Endothelial cell of umbilical vein (primary cell): ENCODE data around the gene SLC38A9. TPM values are rescaled to one million over a fixed set of nuclear protein-coding genes. Genes with fewer than 3 reads are reported as not detected.

Source experiments
- BruUV-seq: library from RNA; stranded (reverse); fragments of 400-500 nt; replicated peaks from 2 replicates; lab custom pipeline; 2021; lab: Mats Ljungman, UMichigan
- CTCF ChIA-PET: fragments of 300-600, 350-600 bp; sonication (Branson Sonifier 250); formaldehyde crosslinking; loops from one replicate; lab custom pipeline; 2021; ENCODE audit warnings: antibody characterized with exemption, inconsistent platforms; lab: Charles Lee
- POLR2A ChIA-PET: fragments of 300-600, 350-600 bp; sonication (Branson Sonifier 250); formaldehyde crosslinking; loops from one replicate; lab custom pipeline; 2021; ENCODE audit warnings: antibody characterized with exemption, inconsistent platforms; lab: Charles Lee
- DNase-seq: peaks from one replicate; pipeline ENCODE4 v3.0.0-alpha.2; 2011; ENCODE audit warnings: low read depth, low spot score
- FAIRE-seq: peaks from 2 replicates; lab custom pipeline; 2011; peaks lifted over from hg19 to GRCh38; lab: Jason Lieb, UNC
- H2AFZ ChIP-seq: 2 replicates; pipeline ENCODE4 v1.6.0; 2012; ENCODE audit warnings: low read depth, low read length, control low read depth, inconsistent platforms
- H3K27ac ChIP-seq: 2 replicates; pipeline ENCODE4 v1.5.1; 2011; ENCODE audit warnings: low read depth, mild to moderate bottlenecking, control low read depth, low read length, moderate library complexity; ENCODE audit not compliant: insufficient read depth
- H3K27me3 ChIP-seq, 2 experiments: 2 replicates each; pipeline versions ENCODE4 v1.6.0 to v1.6.1; 2011; ENCODE audit warnings: low read length in 2 of 2, mixed read lengths in 1 of 2; ENCODE audit not compliant: control insufficient read depth in 2 of 2, insufficient read depth in 2 of 2
- H3K36me3 ChIP-seq, 2 experiments: 2 replicates in 1 of 2; 3 replicates in 1 of 2; pipeline ENCODE4 v1.5.1; 2011; ENCODE audit warnings: low read length in 2 of 2, mild to moderate bottlenecking in 1 of 2, moderate library complexity in 1 of 2; ENCODE audit not compliant: control insufficient read depth in 2 of 2, insufficient read depth in 2 of 2; ENCODE audit errors: extremely low read depth in 1 of 2
- H3K4me1 ChIP-seq: 3 replicates; pipeline ENCODE4 v1.5.1; 2011; ENCODE audit warnings: mild to moderate bottlenecking, low read length; ENCODE audit not compliant: control insufficient read depth, insufficient read depth; ENCODE audit errors: extremely low read depth
- H3K4me2 ChIP-seq: 2 replicates; pipeline ENCODE4 v1.6.1; 2011; ENCODE audit warnings: low read length, control low read depth, mixed read lengths; ENCODE audit not compliant: insufficient read depth
- H3K4me3 ChIP-seq, 3 experiments: fragments of 200-600 bp in 1 of 3; sonication (generic), shearing (Covaris generic) in 1 of 3; replicated peaks in 1 of 3; 2 replicates each; pipeline ENCODE4 v1.5.1; 2011 to 2016; ENCODE audit warnings: control low read depth in 3 of 3, low read length in 3 of 3, mild to moderate bottlenecking in 2 of 3, inconsistent platforms in 1 of 3, low read depth in 1 of 3, moderate library complexity in 1 of 3; ENCODE audit not compliant: insufficient read depth in 1 of 3
- H3K79me2 ChIP-seq: 2 replicates; pipeline ENCODE4 v1.6.0; 2012; ENCODE audit warnings: low read length, inconsistent platforms; ENCODE audit not compliant: control insufficient read depth, insufficient read depth
- H3K9ac ChIP-seq: replicated peaks from 2 replicates; pipeline ENCODE3; 2011; ENCODE audit warnings: low read length, control low read depth; ENCODE audit not compliant: insufficient read depth; ENCODE audit errors: extremely low read depth
- H3K9me1 ChIP-seq: replicated peaks from 3 replicates; pipeline ENCODE4 v1.6.0; 2011; ENCODE audit warnings: mild to moderate bottlenecking, low read length; ENCODE audit not compliant: control insufficient read depth, insufficient read depth; ENCODE audit errors: extremely low read depth
- H3K9me3 ChIP-seq: replicated peaks from 2 replicates; pipeline ENCODE4 v1.5.1; 2012; ENCODE audit warnings: low read length, inconsistent platforms; ENCODE audit not compliant: control insufficient read depth, insufficient read depth
- H4K20me1 ChIP-seq: replicated peaks from 2 replicates; pipeline ENCODE3; 2011; ENCODE audit warnings: mild to moderate bottlenecking, low read length; ENCODE audit not compliant: control insufficient read depth, insufficient read depth; ENCODE audit errors: extremely low read depth
- EZH2 ChIP-seq: IDR thresholded peaks from 2 replicates; pipeline ENCODE4 v1.6.1; 2012; ENCODE audit warnings: borderline replicate concordance, low read depth, mild to moderate bottlenecking, moderate library complexity, low read length, inconsistent platforms; ENCODE audit not compliant: severe bottlenecking
- FOS ChIP-seq: IDR thresholded peaks from 2 replicates; pipeline ENCODE4 v1.6.1; 2011; ENCODE audit warnings: mild to moderate bottlenecking, low read length, moderate library complexity, borderline replicate concordance; ENCODE audit not compliant: insufficient read depth
- MAX ChIP-seq: IDR thresholded peaks from 2 replicates; pipeline ENCODE4 v1.6.1; 2011; ENCODE audit not compliant: insufficient read depth, insufficient read length
- MYC ChIP-seq: IDR thresholded peaks from one replicate; pipeline ENCODE4 v1.6.1; 2011; ENCODE audit warnings: mild to moderate bottlenecking, low read depth, low read length
- POLR2AphosphoS5 ChIP-seq: IDR thresholded peaks from 2 replicates; pipeline ENCODE4 v1.6.1; 2012; ENCODE audit warnings: low read depth, mild to moderate bottlenecking, control low read depth, low read length, moderate library complexity; ENCODE audit not compliant: insufficient read depth
- dilution Hi-C: fragments of 300-500 bp; cut with MboI; formaldehyde crosslinking; loops from one replicate; pipeline ENCODE4 v1.15.0; 2019; ENCODE audit warnings: low sequenced_read_pairs; ENCODE audit not compliant: extremely low pct_ligation_motif_present
- intact Hi-C: fragments of 100-400 bp; cut with micrococcal nuclease; formaldehyde crosslinking; loops from one replicate; pipeline ENCODE4 v1.10.0; 2022
- polyA plus RNA-seq, 4 experiments: library from polyadenylated mRNA; depleted of rRNA in 3 of 4; stranded (reverse) in 3 of 4; unstranded in 1 of 4; fragments of >200 nt; gene quantifications; 2 replicates each; pipeline versions ENCODE4 v1.2.1 to v1.2.3, GENCODE V29; 2011 to 2012; ENCODE audit warnings: missing spikeins in 1 of 4
- total RNA-seq: library from RNA; stranded (reverse); gene quantifications from 2 replicates; pipeline ENCODE4 v1.2.3, GENCODE V29; 2021
- TF ChIP-seq, protein P1 (sequence below), 2 donors: IDR thresholded peaks; 1 replicate in 1 of 2; 2 replicates in 1 of 2; pipeline ENCODE4 v1.5.1; 2011; ENCODE audit warnings: low read length in 2 of 2, mild to moderate bottlenecking in 2 of 2, moderate library complexity in 2 of 2, control low read depth in 1 of 2, inconsistent platforms in 1 of 2, low read depth in 1 of 2; ENCODE audit not compliant: insufficient read depth in 1 of 2; ENCODE audit errors: extremely low read depth in 1 of 2

The SLC38A9 gene
- total and polyA plus RNA-seq, 2 donors (not counting 3 experiments of a cell fraction or from before 2014, with no cell fraction given) = 14.1 to 24.9 TPM

GRCh38 chr5:55691265-55692105, 20.6 kb downstream of the SLC38A9 start:
- Histone ChIP-seq H2AFZ (no peak overlapping the region), H3K9ac (no peak overlapping the region), H3K79me2 (no peaks in the 10 kb centered on the region), H3K9me1 (no peaks in the 10 kb centered on the region), H3K36me3 (no peaks in the 10 kb centered on the region), H3K27ac (no peak overlapping the region), H3K9me3 (no peaks in the 10 kb centered on the region), H3K4me2 (no peak overlapping the region), H3K4me1 (no peaks in the 10 kb centered on the region), H3K27me3 (no peaks in the 10 kb centered on the region), H4K20me1 (no peaks in the 10 kb centered on the region), H3K4me3 (no peak overlapping the region)
- intact Hi-C loops (loop anchor here (1.0 to 5.0 kb wide), 7 partner anchors 229 to 511 kb away; partner anchors contain the start of gene MCIDAS), dilution Hi-C loops (no loop called here)
- TF ChIP-seq MYC (no peak), POLR2AphosphoS5 (no peak), FOS (no peak), MAX (no peak), EZH2 (no peak)
- TF ChIP-seq, protein P1, sequence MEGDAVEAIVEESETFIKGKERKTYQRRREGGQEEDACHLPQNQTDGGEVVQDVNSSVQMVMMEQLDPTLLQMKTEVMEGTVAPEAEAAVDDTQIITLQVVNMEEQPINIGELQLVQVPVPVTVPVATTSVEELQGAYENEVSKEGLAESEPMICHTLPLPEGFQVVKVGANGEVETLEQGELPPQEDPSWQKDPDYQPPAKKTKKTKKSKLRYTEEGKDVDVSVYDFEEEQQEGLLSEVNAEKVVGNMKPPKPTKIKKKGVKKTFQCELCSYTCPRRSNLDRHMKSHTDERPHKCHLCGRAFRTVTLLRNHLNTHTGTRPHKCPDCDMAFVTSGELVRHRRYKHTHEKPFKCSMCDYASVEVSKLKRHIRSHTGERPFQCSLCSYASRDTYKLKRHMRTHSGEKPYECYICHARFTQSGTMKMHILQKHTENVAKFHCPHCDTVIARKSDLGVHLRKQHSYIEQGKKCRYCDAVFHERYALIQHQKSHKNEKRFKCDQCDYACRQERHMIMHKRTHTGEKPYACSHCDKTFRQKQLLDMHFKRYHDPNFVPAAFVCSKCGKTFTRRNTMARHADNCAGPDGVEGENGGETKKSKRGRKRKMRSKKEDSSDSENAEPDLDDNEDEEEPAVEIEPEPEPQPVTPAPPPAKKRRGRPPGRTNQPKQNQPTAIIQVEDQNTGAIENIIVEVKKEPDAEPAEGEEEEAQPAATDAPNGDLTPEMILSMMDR (IDR thresholded peaks at IDR 0.05; ENCODE audit: extremely low read depth in 1 of 2, insufficient read depth in 1 of 2, low read depth in 1 of 2, low read length in 2 of 2) = peak; percentile 29 to 32
- POLR2A ChIA-PET = no interaction called here
- FAIRE-seq = no peak
- CTCF ChIA-PET = interaction anchor here (0.6 to 3.3 kb wide), 77 partner anchors 8 to 1147 kb away, joined by 3 to 96 read pairs (median 4); partner anchors contain the start of genes CDC20B, DHX29, IL31RA and MTREX
- DNase-seq = peak; percentile 57
- BruUV-seq = no TSS peak
